ENCODE measurements around the gene STAG1.
"Not testable (repeated sequence)": the region's sequence is repeated elsewhere in the genome, so short reads cannot be mapped to it uniquely, and the experiment has no call there.

The STAG1 gene

GRCh38 chr3:136380530-136380929 is 371.6 kb downstream of the STAG1 start:
- DNase-seq, result no peak

- no peak for DNase-seq
Measured at GRCh38 chr3:136378011-136378410, 374.2 kb downstream of the STAG1 start.

- no peak for DNase-seq
Measured at GRCh38 chr3:136377508-136377907, 374.7 kb downstream of the STAG1 start.

- not testable (repeated sequence) for DNase-seq
Measured at GRCh38 chr3:136375800-136376199, 376.4 kb downstream of the STAG1 start.

GRCh38 chr3:136366289-136366688 is 385.9 kb downstream of the STAG1 start:
- no peak for DNase-seq

GRCh38 chr3:136353461-136353860 is 398.7 kb downstream of the STAG1 start:
- no peak for DNase-seq

GRCh38 chr3:136351905-136352304 is 400.3 kb downstream of the STAG1 start:
- no peak for DNase-seq

- DNase-seq, result no peak
Measured at GRCh38 chr3:136351351-136351750, 400.8 kb downstream of the STAG1 start.

- DNase-seq, result no peak
Measured at GRCh38 chr3:136350557-136350956, 401.6 kb downstream of the STAG1 start.

GRCh38 chr3:136350132-136350531 is 402.0 kb downstream of the STAG1 start:
- no peak for DNase-seq

GRCh38 chr3:136346486-136346885 is 405.7 kb downstream of the STAG1 start:
- DNase-seq, result no peak

- no peak for DNase-seq
Measured at GRCh38 chr3:136343873-136344555, 408.2 kb downstream of the STAG1 start.

GRCh38 chr3:136343446-136343845 is 408.7 kb downstream of the STAG1 start:
- DNase-seq, result no peak

- DNase-seq, result no peak
Measured at GRCh38 chr3:136336329-136337100, 415.7 kb downstream of the STAG1 start.

- DNase-seq, result not testable (repeated sequence)
Measured at GRCh38 chr3:136334726-136335125, 417.5 kb downstream of the STAG1 start.

GRCh38 chr3:136334209-136334608 is 418.0 kb downstream of the STAG1 start:
- DNase-seq, result no peak

GRCh38 chr3:136332776-136333175 is 419.4 kb downstream of the STAG1 start:
- DNase-seq, result no peak

- DNase-seq, result no peak
Measured at GRCh38 chr3:136332302-136332701, 419.9 kb downstream of the STAG1 start.

- no peak for DNase-seq
Measured at GRCh38 chr3:136330900-136331299, 421.3 kb downstream of the STAG1 start.

- no peak for DNase-seq
Measured at GRCh38 chr3:136329593-136329992, 422.6 kb downstream of the STAG1 start.

GRCh38 chr3:136327671-136328070 is 424.5 kb downstream of the STAG1 start:
- no peak for DNase-seq

- no peak for DNase-seq
Measured at GRCh38 chr3:136326316-136326715, 425.9 kb downstream of the STAG1 start.

- DNase-seq, result no peak
Measured at GRCh38 chr3:136311968-136312367, 440.2 kb downstream of the STAG1 start.

- no peak for DNase-seq
Measured at GRCh38 chr3:136311261-136311660, 440.9 kb downstream of the STAG1 start.

GRCh38 chr3:136305879-136306278 is 446.3 kb downstream of the STAG1 start:
- no peak for DNase-seq

Data from activated CD4-positive, alpha-beta T cell treated with anti-CD3 and anti-CD28 coated beads, Interleukin-2, amount 50 U/mL, for 48 hours (primary cell).